Astrocyte of the spinal cord (primary cell): ENCODE data around the gene C10orf105.

Experiments used
- DNase-seq: peaks from one replicate; pipeline ENCODE4 v3.0.0; 2011; ENCODE audit warnings: low read depth, low spot score
- H3K4me3 ChIP-seq: 2 replicates; pipeline ENCODE4 v1.5.1; 2011; ENCODE audit warnings: low read depth, mild to moderate bottlenecking, low read length, moderate library complexity
- CTCF ChIP-seq: IDR thresholded peaks from 2 replicates; pipeline ENCODE4 v1.5.1; 2012; ENCODE audit warnings: low read depth, mild to moderate bottlenecking, low read length, inconsistent platforms
- in situ Hi-C: cut with HindIII; loops from 2 replicates; pipeline ENCODE4 v1.10.0; 2017; ENCODE audit warnings: low sequenced_read_pairs

C10orf105 gene

GRCh38 chr10:71717056-71717455 is 2.5 kb downstream of the C10orf105 start:
- H3K4me3 ChIP-seq = no peak overlapping the region
- in situ Hi-C loops = no loop called here
- no peak for DNase-seq
- TF ChIP-seq CTCF = no peak

- in situ Hi-C loops = no loop called here
- no peak for DNase-seq
- no peak overlapping the region for H3K4me3 ChIP-seq
- TF ChIP-seq CTCF = no peak
These were observed 3.2 kb downstream of the C10orf105 start for GRCh38 chr10:71716426-71716825.

GRCh38 chr10:71715860-71716259 is 3.7 kb downstream of the C10orf105 start:
- in situ Hi-C loops = no loop called here
- no peak for TF ChIP-seq CTCF
- no peak overlapping the region for H3K4me3 ChIP-seq
- no peak for DNase-seq

GRCh38 chr10:71715026-71715425 is 4.6 kb downstream of the C10orf105 start:
- in situ Hi-C loops = no loop called here
- H3K4me3 ChIP-seq = no peak overlapping the region
- DNase-seq = no peak
- TF ChIP-seq CTCF = no peak

- no peak overlapping the region for H3K4me3 ChIP-seq
- no peak for TF ChIP-seq CTCF
- in situ Hi-C loops = no loop called here
- DNase-seq = no peak
These were observed 5.0 kb downstream of the C10orf105 start for GRCh38 chr10:71714592-71714991.

- H3K4me3 ChIP-seq = no peak overlapping the region
- in situ Hi-C loops = no loop called here
- TF ChIP-seq CTCF = no peak
- no peak for DNase-seq
These were observed 5.6 kb downstream of the C10orf105 start for GRCh38 chr10:71714031-71714410.
